Heart right ventricle (tissue), 16 donors: ENCODE measurements around the gene DHRS1. TPM values are rescaled to one million over a fixed set of nuclear protein-coding genes. Genes with fewer than 3 reads are reported as not detected.
A peak's percentile ranks its signal among the peaks of the same experiment; 100 is the strongest.

Source experiments
- ATAC-seq, 8 donors: fragments of 200-7000 bp; cut with Tn5 transposase; one replicate each; pipeline ENCODE4 v1.9.1; 2020; ENCODE audit warnings: mild to moderate bottlenecking in 8 of 8, moderate library complexity in 8 of 8, moderate number of reproducible peaks in 1 of 8
- DNase-seq, 2 donors: peaks; one replicate each; pipeline ENCODE4 v3.0.0-alpha.2; 2020
- H3K27ac ChIP-seq, 10 donors: fragments of 200-600 bp; sonication (generic) in 2 of 10; one replicate each; pipeline versions ENCODE4 v1.5.0 to v1.8.0; 2020 to 2022; ENCODE audit warnings: mild to moderate bottlenecking in 3 of 10
- H3K27me3 ChIP-seq, 7 donors: fragments of 200-600 bp; one replicate each; pipeline ENCODE4 v1.8.0; 2021 to 2022; ENCODE audit warnings: mild to moderate bottlenecking in 2 of 7
- H3K36me3 ChIP-seq, 9 donors: fragments of 200-600 bp; sonication (generic) in 1 of 9; one replicate each; pipeline versions ENCODE4 v1.5.0 to v1.8.0; 2020 to 2022; ENCODE audit warnings: mild to moderate bottlenecking in 2 of 9
- H3K4me1 ChIP-seq, 9 donors: fragments of 200-600 bp; sonication (generic) in 1 of 9; one replicate each; pipeline versions ENCODE4 v1.5.0 to v1.8.0; 2020 to 2022; ENCODE audit warnings: mild to moderate bottlenecking in 4 of 9
- H3K4me3 ChIP-seq, 10 donors: fragments of 200-600 bp; sonication (generic) in 2 of 10; one replicate each; pipeline versions ENCODE4 v1.5.0 to v1.8.0; 2020 to 2022; ENCODE audit warnings: mild to moderate bottlenecking in 7 of 10, moderate library complexity in 2 of 10
- H3K9me3 ChIP-seq, 11 donors: fragments of 200-600 bp in 10 of 11; sonication (generic) in 2 of 11; one replicate each; pipeline versions ENCODE4 v1.5.0 to v1.8.0; 2013 to 2022; ENCODE audit warnings: mild to moderate bottlenecking in 2 of 11, control low read depth in 1 of 11, moderate library complexity in 1 of 11
- CTCF ChIP-seq, 9 donors: fragments of 200-600 bp; sonication (generic) in 2 of 9; IDR thresholded peaks; one replicate each; pipeline versions ENCODE4 v1.5.0 to v1.8.0; 2021 to 2022; ENCODE audit warnings: antibody characterized with exemption in 9 of 9, mild to moderate bottlenecking in 5 of 9, moderate library complexity in 1 of 9
- WGBS, 2 donors: extraction: QIAGEN DNeasy Blood & Tissue Kit; methylation state at CpG; one replicate each; pipeline ENCODE4 v1.1.7; 2013; ENCODE audit warnings: inconsistent platforms in 1 of 2; 5-methylcytosine and 5-hydroxymethylcytosine counted together
- intact Hi-C, 10 donors: fragments of 100-400 bp; cut with DNase I; formaldehyde crosslinking; loops; one replicate each; pipeline versions ENCODE4 v1.11.1 to v1.14.2; 2022
- polyA plus RNA-seq, 2 donors: library from polyadenylated mRNA; stranded (reverse); fragments of 200-250 nt; gene quantifications; one replicate each; pipeline ENCODE4 v1.2.3, GENCODE V29; 2013
- total RNA-seq, 10 donors: library from RNA; stranded (reverse); fragmentation: NEBNext Ultra II Directional in 3 of 10; extraction: Animal tissue kit (Norgen Biotek cat#: 25700) in 3 of 10; gene quantifications; one replicate each; pipeline versions ENCODE4 v1.2.1 to v1.2.4, GENCODE V29; 2021 to 2023
- donor health status: Arrhythmogenic right ventricular cardiomyopathy.
- donor health status: ischemic (EF 13 %, LVEDD 7.1; RV severe dilation, severe dysfunction).
- donor health status: healthy with polysubstance abuse.
- donor health status: DM: no; HTN: yes; CAD: no.
- donor health status: DM: no; HTN: no; CAD: no.
- donor health status: ischemic (EF 25% LVEDD 6.9; RV normal size, moderate dysfunction).
- donor health status: ischemic (EF 25% LVEDD 5.7; RV mildly dilated, moderate dysfunction).
- donor health status: healthy.
- donor health status: DM: yes; HTN: yes; CAD: no.
- donor health status: Ischemic cardiomyopathy.
- donor health status: ischemic (EF 35%, LVEDD 5.7; RV mildly dilated, moderate dysfunction).
- donor health status: nonischemic (EF 11% LVEDD 7.7; RV severe dilation, severe dysfunction).
- donor health status: DM: yes; HTN: yes; CAD: no.
- donor health status: PGD.
- donor health status: ischemic (EF 29% LVEDD 5.4; RV normal size, mild dysfunction).
- donor health status: nonischemic (EF 23%, LVEDD 6.1; RV moderate dilation, normal function).

The DHRS1 gene
- total and polyA plus RNA-seq, 12 donors: 6.9 to 11.6 (median 9.0) TPM

GRCh38 chr14:24243336-24243836, 56.2 kb downstream of the DHRS1 start:
- Histone ChIP-seq H3K27ac (peak overlapping the region; percentile 97 to 99 (median 98)), H3K9me3 (no peaks in the 10 kb centered on the region), H3K36me3 (peaks cover 0 to 32% (median 20%) of the 10 kb centered on the region in 9 donors), H3K4me1 (peaks cover 10 to 54% (median 43%) of the 10 kb centered on the region in 9 donors), H3K27me3 (no peaks in the 10 kb centered on the region), H3K4me3 (peak overlapping the region; percentile 59 to 90 (median 74))
- intact Hi-C loops: loop anchor here in 8 of 10 donors (1.0 to 10.0 kb wide), 7 partner anchors 27 to 199 kb away; partner anchors contain the start of genes DHRS1 (in 4 of the 8), NOP9 (in 4 of the 8), RABGGTA (in 1 of the 8) and SDR39U1 (in 1 of the 8)
- no peak for TF ChIP-seq CTCF (IDR thresholded peaks at IDR 0.05)
- DNase-seq (no peak), ATAC-seq (peak in 3 of 8 donors; percentile 0 to 1 (median 0))
- 61 to 64% methylated on average over 10 of the region's 10 CpGs for WGBS, 2 donors

- 1 to 2% methylated on average over 39 of the region's 39 CpGs for WGBS, 2 donors
- peak; percentile 91 to 96 (median 94) for ATAC-seq
Observed at GRCh38 chr14:24241829-24242443, 57.6 kb downstream of the DHRS1 start.

More at GRCh38 chr14:24241829-24242443, 57.6 kb downstream of the DHRS1 start:
- no peaks in the 10 kb centered on the region for H3K9me3 ChIP-seq
- TF ChIP-seq CTCF (IDR thresholded peaks at IDR 0.05): peak; percentile 35 to 75 (median 69)
- peaks cover 0 to 47% (median 35%) of the 10 kb centered on the region in 9 donors for H3K36me3 ChIP-seq
- no peaks in the 10 kb centered on the region for H3K27me3 ChIP-seq
- H3K4me3 ChIP-seq: peak overlapping the region; percentile 59 to 90 (median 74)
- intact Hi-C loops: loop anchor here in 9 of 10 donors (1.0 to 10.0 kb wide), 7 partner anchors 29 to 201 kb away; partner anchors contain the start of genes DHRS1 (in 5 of the 9), NOP9 (in 5 of the 9), RABGGTA (in 1 of the 9) and SDR39U1 (in 1 of the 9)
- peak overlapping the region; percentile 97 to 99 (median 98) for H3K27ac ChIP-seq
- peaks cover 10 to 60% (median 48%) of the 10 kb centered on the region in 9 donors for H3K4me1 ChIP-seq
- DNase-seq: peak; percentile 93

Other genes starting within 250 kb of the DHRS1 start
Only the 30 nearest of the 34 such genes appear.
- 10 to 100 TPM; 62.2 to 99.7 (median 73.0) TPM for gene DCAF11, start 185.0 kb downstream of the DHRS1 start, total RNA-seq
- gene DCAF11, start 185.0 kb downstream of the DHRS1 start, polyA plus RNA-seq: 10 to 100 TPM; 19.7 to 72.7 TPM
- gene NRL, start 184.8 kb downstream of the DHRS1 start, total RNA-seq: 1 to 10 TPM; 1.7 to 3.5 (median 2.2) TPM
- 1 to 10 TPM; 1.5 to 3.3 TPM for gene NRL, start 184.8 kb downstream of the DHRS1 start, polyA plus RNA-seq
- 100 to 1,000 TPM; 105 to 176 (median 131) TPM for gene FITM1, start 169.1 kb downstream of the DHRS1 start, total RNA-seq
- gene FITM1, start 169.1 kb downstream of the DHRS1 start, polyA plus RNA-seq: 100 to 1,000 TPM in 1 of 2 donors, 10 to 100 TPM in 1; 77.0 to 247 TPM
- 100 to 1,000 TPM in 5 of 10 donors, 10 to 100 TPM in 5; 84.3 to 341 (median 100.0) TPM for gene PSME1, start 163.6 kb downstream of the DHRS1 start, total RNA-seq
- 100 to 1,000 TPM; 138 to 149 TPM for gene PSME1, start 163.6 kb downstream of the DHRS1 start, polyA plus RNA-seq
- 10 to 100 TPM; 10.2 to 18.8 (median 13.3) TPM for gene EMC9, start 158.2 kb downstream of the DHRS1 start, total RNA-seq
- gene EMC9, start 158.2 kb downstream of the DHRS1 start, polyA plus RNA-seq: 10 to 100 TPM; 27.2 to 44.3 TPM
- 100 to 1,000 TPM in 3 of 10 donors, 10 to 100 TPM in 7; 62.6 to 347 (median 85.0) TPM for gene PSME2, start 153.2 kb downstream of the DHRS1 start, total RNA-seq
- gene PSME2, start 153.2 kb downstream of the DHRS1 start, polyA plus RNA-seq: 100 to 1,000 TPM; 124 to 290 TPM
- gene RNF31, start 152.3 kb downstream of the DHRS1 start, total RNA-seq: 10 to 100 TPM; 27.5 to 52.6 (median 34.8) TPM
- 10 to 100 TPM; 39.4 to 92.9 TPM for gene RNF31, start 152.3 kb downstream of the DHRS1 start, polyA plus RNA-seq
- 100 to 1,000 TPM in 1 of 10 donors, 10 to 100 TPM in 9; 17.7 to 147 (median 36.7) TPM for gene IRF9, start 138.5 kb downstream of the DHRS1 start, total RNA-seq
- 10 to 100 TPM; 28.2 to 64.1 TPM for gene IRF9, start 138.5 kb downstream of the DHRS1 start, polyA plus RNA-seq
- 1 to 10 TPM; 2.5 to 7.0 (median 4.3) TPM for gene REC8, start 127.7 kb downstream of the DHRS1 start, total RNA-seq
- 10 to 100 TPM in 1 of 2 donors, 1 to 10 TPM in 1; 2.5 to 17.7 TPM for gene REC8, start 127.7 kb downstream of the DHRS1 start, polyA plus RNA-seq
- 10 to 100 TPM; 10.1 to 22.5 (median 12.6) TPM for gene IPO4, start 111.0 kb downstream of the DHRS1 start, total RNA-seq
- 10 to 100 TPM in 1 of 2 donors, 1 to 10 TPM in 1; 4.4 to 23.8 TPM for gene IPO4, start 111.0 kb downstream of the DHRS1 start, polyA plus RNA-seq
- 10 to 100 TPM; 14.2 to 31.3 (median 18.7) TPM for gene TM9SF1, start 104.3 kb downstream of the DHRS1 start, total RNA-seq
- 10 to 100 TPM; 10.8 to 36.4 TPM for gene TM9SF1, start 104.3 kb downstream of the DHRS1 start, polyA plus RNA-seq
- under 1 TPM in 1 of 10 donors, not detected in 9; 0.28 TPM for gene TSSK4, start 94.1 kb downstream of the DHRS1 start, total RNA-seq
- gene TSSK4, start 94.1 kb downstream of the DHRS1 start, polyA plus RNA-seq: under 1 TPM in 1 of 2 donors, not detected in 1; 0.22 TPM
- 10 to 100 TPM; 23.4 to 35.3 (median 29.4) TPM for gene CHMP4A, start 86.3 kb downstream of the DHRS1 start, total RNA-seq
- 10 to 100 TPM; 34.3 to 80.8 TPM for gene CHMP4A, start 86.3 kb downstream of the DHRS1 start, polyA plus RNA-seq
- gene MDP1, start 83.7 kb downstream of the DHRS1 start, total RNA-seq: 10 to 100 TPM; 13.9 to 22.9 (median 18.9) TPM
- 10 to 100 TPM; 23.0 to 23.5 TPM for gene MDP1, start 83.7 kb downstream of the DHRS1 start, polyA plus RNA-seq
- gene NEDD8, start 67.4 kb downstream of the DHRS1 start, total RNA-seq: 100 to 1,000 TPM; 178 to 228 (median 199) TPM
- 100 to 1,000 TPM; 154 to 325 TPM for gene NEDD8, start 67.4 kb downstream of the DHRS1 start, polyA plus RNA-seq
- 10 to 100 TPM; 28.6 to 46.9 (median 33.5) TPM for gene GMPR2, start 66.9 kb downstream of the DHRS1 start, total RNA-seq
- 10 to 100 TPM; 26.4 to 27.3 TPM for gene GMPR2, start 66.9 kb downstream of the DHRS1 start, polyA plus RNA-seq
- 10 to 100 TPM; 36.8 to 56.4 (median 40.5) TPM for gene TINF2, start 57.2 kb downstream of the DHRS1 start, total RNA-seq
- 10 to 100 TPM; 19.3 to 44.0 TPM for gene TINF2, start 57.2 kb downstream of the DHRS1 start, polyA plus RNA-seq
- gene TGM1, start 36.6 kb downstream of the DHRS1 start, total RNA-seq: 1 to 10 TPM in 1 of 10 donors, under 1 TPM in 9; 0.17 to 2.2 (median 0.65) TPM
- under 1 TPM; 0.51 to 0.87 TPM for gene TGM1, start 36.6 kb downstream of the DHRS1 start, polyA plus RNA-seq
- gene RABGGTA, start 28.2 kb downstream of the DHRS1 start, total RNA-seq: 10 to 100 TPM; 17.4 to 30.0 (median 19.6) TPM
- 10 to 100 TPM; 30.6 to 37.9 TPM for gene RABGGTA, start 28.2 kb downstream of the DHRS1 start, polyA plus RNA-seq
- gene NOP9, start 70 bp upstream of the DHRS1 start, total RNA-seq: 10 to 100 TPM; 22.0 to 31.9 (median 27.3) TPM
- 10 to 100 TPM; 10.7 to 10.8 TPM for gene NOP9, start 70 bp upstream of the DHRS1 start, polyA plus RNA-seq
- 1 to 10 TPM; 1.9 to 6.0 (median 3.5) TPM for gene CIDEB, start 8.2 kb upstream of the DHRS1 start, total RNA-seq
- gene CIDEB, start 8.2 kb upstream of the DHRS1 start, polyA plus RNA-seq: 1 to 10 TPM; 4.3 to 4.8 TPM
- gene LTB4R2, start 10.4 kb upstream of the DHRS1 start, total RNA-seq: 1 to 10 TPM in 7 of 10 donors, under 1 TPM in 3; 0.68 to 2.4 (median 1.3) TPM
- under 1 TPM; 0.51 to 0.90 TPM for gene LTB4R2, start 10.4 kb upstream of the DHRS1 start, polyA plus RNA-seq
- 1 to 10 TPM in 7 of 10 donors, under 1 TPM in 3; 0.76 to 3.1 (median 1.8) TPM for gene LTB4R, start 11.7 kb upstream of the DHRS1 start, total RNA-seq
- gene LTB4R, start 11.7 kb upstream of the DHRS1 start, polyA plus RNA-seq: 1 to 10 TPM; 3.2 to 3.7 TPM
- 10 to 100 TPM; 17.4 to 37.0 (median 22.9) TPM for gene ADCY4, start 35.3 kb upstream of the DHRS1 start, total RNA-seq
- gene ADCY4, start 35.3 kb upstream of the DHRS1 start, polyA plus RNA-seq: 100 to 1,000 TPM in 1 of 2 donors, 10 to 100 TPM in 1; 23.1 to 104 TPM
- gene RIPK3, start 40.2 kb upstream of the DHRS1 start, total RNA-seq: 1 to 10 TPM; 1.7 to 4.9 (median 3.5) TPM
- gene RIPK3, start 40.2 kb upstream of the DHRS1 start, polyA plus RNA-seq: 1 to 10 TPM; 4.9 to 7.1 TPM
- 10 to 100 TPM in 4 of 10 donors, 1 to 10 TPM in 6; 3.0 to 42.0 (median 7.8) TPM for gene NFATC4, start 68.4 kb upstream of the DHRS1 start, total RNA-seq
- 10 to 100 TPM; 28.7 to 69.2 TPM for gene NFATC4, start 68.4 kb upstream of the DHRS1 start, polyA plus RNA-seq
- gene NYNRIN, start 99.2 kb upstream of the DHRS1 start, total RNA-seq: 1 to 10 TPM; 3.6 to 9.0 (median 6.4) TPM
- gene NYNRIN, start 99.2 kb upstream of the DHRS1 start, polyA plus RNA-seq: 1 to 10 TPM; 4.6 to 6.8 TPM
- gene CBLN3, start 129.9 kb upstream of the DHRS1 start, total RNA-seq: 1 to 10 TPM in 4 of 10 donors, under 1 TPM in 6; 0.24 to 2.5 (median 0.80) TPM
- gene CBLN3, start 129.9 kb upstream of the DHRS1 start, polyA plus RNA-seq: 1 to 10 TPM; 1.0 to 1.8 TPM
- 10 to 100 TPM; 14.3 to 30.1 (median 17.9) TPM for gene KHNYN, start 130.2 kb upstream of the DHRS1 start, total RNA-seq
- 10 to 100 TPM; 14.0 to 20.9 TPM for gene KHNYN, start 130.2 kb upstream of the DHRS1 start, polyA plus RNA-seq
- 10 to 100 TPM; 55.6 to 93.6 (median 67.4) TPM for gene SDR39U1, start 143.0 kb upstream of the DHRS1 start, total RNA-seq
- 100 to 1,000 TPM in 1 of 2 donors, 10 to 100 TPM in 1; 88.5 to 108 TPM for gene SDR39U1, start 143.0 kb upstream of the DHRS1 start, polyA plus RNA-seq